Neural crest cell (in vitro differentiated cells): ENCODE data around the gene PLEKHA6. TPM values are rescaled to one million over a fixed set of nuclear protein-coding genes. Genes with fewer than 3 reads are reported as not detected.
"Not testable (repeated sequence)": the region's sequence is repeated elsewhere in the genome, so short reads cannot be mapped to it uniquely, and the experiment has no call there.

Source experiments
- DNase-seq: peaks from one replicate; pipeline ENCODE4 v3.0.0; 2021; ENCODE audit warnings: low read depth, mixed read lengths, low spot score
- H3K27ac Mint-ChIP-seq: one replicate; pipeline ENCODE4 v1.8.0; 2021; ENCODE audit warnings: mild to moderate bottlenecking, mixed read lengths; ENCODE audit not compliant: unreplicated experiment
- H3K27me3 Mint-ChIP-seq: 2 replicates; pipeline ENCODE4 v1.8.0; 2021; ENCODE audit warnings: low read depth, mild to moderate bottlenecking, mixed read lengths
- H3K36me3 Mint-ChIP-seq: 2 replicates; pipeline ENCODE4 v1.8.0; 2021; ENCODE audit warnings: low read depth, mild to moderate bottlenecking, mixed read lengths
- H3K4me1 Mint-ChIP-seq: 2 replicates; pipeline ENCODE4 v1.8.0; 2021; ENCODE audit warnings: mixed read lengths
- H3K4me3 Mint-ChIP-seq: one replicate; pipeline ENCODE4 v1.8.0; 2021; ENCODE audit warnings: mild to moderate bottlenecking, mixed read lengths
- H3K9me3 Mint-ChIP-seq: 2 replicates; pipeline ENCODE4 v1.8.0; 2021; ENCODE audit warnings: mixed read lengths
- total RNA-seq: library from RNA; stranded (reverse); gene quantifications from 2 replicates; pipeline ENCODE4 v1.2.1, GENCODE V29; 2021
- TF ChIP-seq, protein P1 (sequence below): fragments of 200-600 bp; sonication (generic); conservative IDR thresholded peaks from 2 replicates; pipeline ENCODE4 v1.5.0; 2021; ENCODE audit warnings: antibody characterized with exemption, mild to moderate bottlenecking

Gene PLEKHA6
- total RNA-seq, 1 donor from 2014 or later = 4.5 TPM

GRCh38 chr1:204331275-204331674 lies 28.5 kb downstream of the PLEKHA6 start:
- Mint-ChIP-seq H3K9me3 (no peaks in the 10 kb centered on the region), H3K27me3 (peaks cover 8% of the 10 kb centered on the region), H3K4me1 (no peaks in the 10 kb centered on the region), H3K4me3 (no peak overlapping the region), H3K27ac (no peak overlapping the region), H3K36me3 (no peaks in the 10 kb centered on the region)
- TF ChIP-seq, protein P1, sequence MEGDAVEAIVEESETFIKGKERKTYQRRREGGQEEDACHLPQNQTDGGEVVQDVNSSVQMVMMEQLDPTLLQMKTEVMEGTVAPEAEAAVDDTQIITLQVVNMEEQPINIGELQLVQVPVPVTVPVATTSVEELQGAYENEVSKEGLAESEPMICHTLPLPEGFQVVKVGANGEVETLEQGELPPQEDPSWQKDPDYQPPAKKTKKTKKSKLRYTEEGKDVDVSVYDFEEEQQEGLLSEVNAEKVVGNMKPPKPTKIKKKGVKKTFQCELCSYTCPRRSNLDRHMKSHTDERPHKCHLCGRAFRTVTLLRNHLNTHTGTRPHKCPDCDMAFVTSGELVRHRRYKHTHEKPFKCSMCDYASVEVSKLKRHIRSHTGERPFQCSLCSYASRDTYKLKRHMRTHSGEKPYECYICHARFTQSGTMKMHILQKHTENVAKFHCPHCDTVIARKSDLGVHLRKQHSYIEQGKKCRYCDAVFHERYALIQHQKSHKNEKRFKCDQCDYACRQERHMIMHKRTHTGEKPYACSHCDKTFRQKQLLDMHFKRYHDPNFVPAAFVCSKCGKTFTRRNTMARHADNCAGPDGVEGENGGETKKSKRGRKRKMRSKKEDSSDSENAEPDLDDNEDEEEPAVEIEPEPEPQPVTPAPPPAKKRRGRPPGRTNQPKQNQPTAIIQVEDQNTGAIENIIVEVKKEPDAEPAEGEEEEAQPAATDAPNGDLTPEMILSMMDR = no peak
- no peak for DNase-seq

GRCh38 chr1:204327870-204328269 lies 31.9 kb downstream of the PLEKHA6 start:
- H3K9me3 Mint-ChIP-seq, H3K27me3 Mint-ChIP-seq, H3K36me3 Mint-ChIP-seq, H3K4me3 Mint-ChIP-seq, DNase-seq, H3K27ac Mint-ChIP-seq: not testable (repeated sequence)
- H3K4me1 Mint-ChIP-seq = peaks cover 21% of the 10 kb centered on the region

- no peak for DNase-seq
- Mint-ChIP-seq H3K27ac (no peak overlapping the region), H3K4me1 (peaks cover 26% of the 10 kb centered on the region), H3K9me3 (no peaks in the 10 kb centered on the region), H3K4me3 (no peak overlapping the region), H3K27me3 (no peaks in the 10 kb centered on the region), H3K36me3 (no peaks in the 10 kb centered on the region)
- TF ChIP-seq, protein P1 = no peak
Observed at GRCh38 chr1:204327359-204327758, 32.4 kb downstream of the PLEKHA6 start.

- Mint-ChIP-seq H3K4me3 (no peak overlapping the region), H3K36me3 (no peaks in the 10 kb centered on the region), H3K4me1 (peaks cover 32% of the 10 kb centered on the region), H3K27me3 (no peaks in the 10 kb centered on the region), H3K9me3 (no peaks in the 10 kb centered on the region), H3K27ac (no peak overlapping the region)
- no peak for DNase-seq
- TF ChIP-seq, protein P1 = no peak
Observed at GRCh38 chr1:204326771-204327300, 32.9 kb downstream of the PLEKHA6 start.

DNA sequence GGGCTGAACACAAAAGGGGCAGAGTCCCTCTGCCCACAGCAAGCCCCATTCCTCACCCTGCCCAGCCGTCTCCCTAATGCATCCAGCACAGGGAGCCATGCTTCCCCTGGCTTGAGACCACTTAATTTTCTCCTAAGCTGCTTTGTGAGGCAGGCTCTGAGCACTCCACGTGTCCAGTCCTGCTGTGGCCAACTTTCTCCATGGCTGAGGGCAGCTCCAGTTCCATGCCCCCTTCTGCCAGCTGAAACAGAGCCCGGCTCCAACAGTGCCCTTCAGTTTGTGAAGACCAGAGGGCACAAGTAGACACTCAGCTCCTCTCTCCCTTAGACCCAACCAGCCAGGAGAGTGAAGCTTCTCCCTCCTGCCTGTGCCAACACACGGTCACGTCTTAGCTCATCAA lies 33.8 kb downstream of the PLEKHA6 start:
- Mint-ChIP-seq H3K4me1 (peaks cover 38% of the 10 kb centered on the region), H3K36me3 (no peaks in the 10 kb centered on the region), H3K27ac (no peak overlapping the region), H3K27me3 (no peaks in the 10 kb centered on the region), H3K4me3 (no peak overlapping the region), H3K9me3 (no peaks in the 10 kb centered on the region)
- TF ChIP-seq, protein P1 = no peak
- no peak for DNase-seq

- no peak for DNase-seq
- TF ChIP-seq, protein P1 = no peak
- no peak overlapping the region for H3K27ac Mint-ChIP-seq
- no peak overlapping the region for H3K4me3 Mint-ChIP-seq
- H3K9me3 Mint-ChIP-seq = no peaks in the 10 kb centered on the region
- H3K4me1 Mint-ChIP-seq = peaks cover 38% of the 10 kb centered on the region
- peaks cover 6% of the 10 kb centered on the region for H3K27me3 Mint-ChIP-seq
- no peaks in the 10 kb centered on the region for H3K36me3 Mint-ChIP-seq
Observed at GRCh38 chr1:204323887-204324286, 35.8 kb downstream of the PLEKHA6 start.
